Body of pancreas (tissue), 4 donors: ENCODE data around the gene ARHGEF4. TPM values are rescaled to one million over a fixed set of nuclear protein-coding genes. Genes with fewer than 3 reads are reported as not detected.
A peak's percentile ranks its signal among the peaks of the same experiment; 100 is the strongest.

Source experiments
- ATAC-seq: fragments of 150-250 bp; one replicate; pipeline ENCODE4 v1.9.1; 2016
- DNase-seq, 4 donors: peaks; one replicate each; pipeline ENCODE4 v3.0.0-alpha.2; 2019
- H3K27ac ChIP-seq, 4 donors: fragments of 200-600 bp; sonication (generic); 1 replicate in 3 of 4; 2 replicates in 1 of 4; pipeline versions ENCODE4 v1.5.1 to v1.6.1; 2016 to 2019; ENCODE audit warnings: mild to moderate bottlenecking in 1 of 4, mixed read lengths in 1 of 4, moderate library complexity in 1 of 4
- H3K27me3 ChIP-seq, 2 donors: fragments of 200-600 bp; sonication (generic); one replicate each; pipeline ENCODE4 v1.6.0; 2016; ENCODE audit warnings: mild to moderate bottlenecking in 1 of 2
- H3K36me3 ChIP-seq, 2 donors: fragments of 200-600 bp; sonication (generic); replicated peaks in 1 of 2; 2 replicates each; pipeline ENCODE4 v1.5.1; 2016; ENCODE audit warnings: low read depth in 2 of 2; ENCODE audit not compliant: insufficient read depth in 1 of 2
- H3K4me1 ChIP-seq: fragments of 200-600 bp; sonication (generic); one replicate; pipeline ENCODE4 v1.6.0; 2016
- H3K4me3 ChIP-seq, 2 donors: fragments of 200-600 bp; sonication (generic); 1 replicate in 1 of 2; 2 replicates in 1 of 2; pipeline ENCODE4 v1.5.1; 2016 to 2019
- H3K9me3 ChIP-seq, 3 donors: fragments of 200-600 bp; sonication (generic); 1 replicate in 2 of 3; 2 replicates in 1 of 3; pipeline ENCODE4 v1.5.1; 2016
- CTCF ChIP-seq, 7 experiments: fragments of 450-650 bp in 4 of 7; fragments of 200-600 bp in 3 of 7; sonication (generic) in 3 of 7; IDR thresholded peaks; one replicate each; pipeline ENCODE4 v1.5.1; 2016 to 2019; ENCODE audit warnings: antibody characterized with exemption in 7 of 7
- POLR2A ChIP-seq, 3 donors: fragments of 450-650 bp; IDR thresholded peaks; one replicate each; pipeline ENCODE4 v1.6.1; 2016; ENCODE audit warnings: antibody characterized with exemption in 3 of 3, mild to moderate bottlenecking in 2 of 3
- WGBS, 2 donors: methylation state at CpG; one replicate each; pipeline ENCODE4 v1.1.5; 2017; 5-methylcytosine and 5-hydroxymethylcytosine counted together
- intact Hi-C: fragments of 100-400 bp; cut with DNase I; formaldehyde crosslinking; loops from one replicate; pipeline ENCODE4 v1.15.1; 2023
- total RNA-seq, 2 donors: library from RNA; depleted of rRNA; stranded (reverse); fragments of >200 nt; gene quantifications; one replicate each; pipeline ENCODE4 v1.1.0, GENCODE V29; 2016

The ARHGEF4 gene
- total RNA-seq, 2 donors from 2014 or later = 28.8 to 39.9 TPM

- Histone ChIP-seq H3K4me3 (no peak overlapping the region), H3K27me3 (no peaks in the 10 kb centered on the region), H3K9me3 (no peaks in the 10 kb centered on the region), H3K36me3 (peaks cover 0 to 19% of the 10 kb centered on the region in 2 donors), H3K4me1 (peaks cover 22% of the 10 kb centered on the region), H3K27ac (peak overlapping the region in 1 of 4 donors; percentile 23)
- no peak for ATAC-seq
- 68 to 75% methylated on average over 2 of the region's 2 CpGs for WGBS, 2 donors
- DNase-seq = no peak
- TF ChIP-seq POLR2A (IDR thresholded peaks at IDR 0.05) (no peak), CTCF (IDR thresholded peaks at IDR 0.05) (no peak)
- intact Hi-C loops = no loop called here
Measured at GRCh38 chr2:131085646-131086045, 248.9 kb downstream of the ARHGEF4 start.

GRCh38 chr2:131092458-131093005 is 255.8 kb downstream of the ARHGEF4 start:
- Histone ChIP-seq H3K9me3 (no peaks in the 10 kb centered on the region), H3K36me3 (peaks cover 0 to 6% of the 10 kb centered on the region in 2 donors), H3K27ac (peak overlapping the region; percentile 92 to 99 (median 98)), H3K27me3 (no peaks in the 10 kb centered on the region), H3K4me1 (peaks cover 26% of the 10 kb centered on the region), H3K4me3 (peak overlapping the region; percentile 56 to 61)
- intact Hi-C loops = no loop called here
- WGBS, 2 donors = 0 to 1% methylated on average over 10 to 26 of the region's 26 CpGs
- TF ChIP-seq CTCF (IDR thresholded peaks at IDR 0.05) = no peak
- no peak for TF ChIP-seq POLR2A (IDR thresholded peaks at IDR 0.05)
- ATAC-seq = no peak
- DNase-seq = no peak

- DNase-seq = peak; percentile 86 to 89 (median 89)
Measured at GRCh38 chr2:131093006-131093695, 256.4 kb downstream of the ARHGEF4 start, which contains the start of gene FAM168B. Gene FAM168B, minus strand, starts transcription at chr2:131093460. Its CDS starts 10,814 bp downstream, at chr2:131082646.

GRCh38 chr2:131093696-131094462 is 257.2 kb downstream of the ARHGEF4 start:
- ATAC-seq (peak; percentile 72), DNase-seq (peak in 2 of 4 donors; percentile 27 to 83)
- peak in 1 of 3 donors; percentile 76 for TF ChIP-seq POLR2A (IDR thresholded peaks at IDR 0.05)
- no peak for TF ChIP-seq CTCF (IDR thresholded peaks at IDR 0.05)
- H3K27ac ChIP-seq = peak overlapping the region; percentile 92 to 99 (median 98)
- WGBS, 2 donors = 3 to 4% methylated on average over 25 to 37 of the region's 37 CpGs
- peak overlapping the region; percentile 42 to 83 for H3K4me3 ChIP-seq
- no peaks in the 10 kb centered on the region for H3K27me3 ChIP-seq
- H3K9me3 ChIP-seq = no peaks in the 10 kb centered on the region
- intact Hi-C loops = no loop called here
- H3K36me3 ChIP-seq = no peaks in the 10 kb centered on the region
- H3K4me1 ChIP-seq = peaks cover 26% of the 10 kb centered on the region

More at GRCh38 chr2:131093006-131093695, 256.4 kb downstream of the ARHGEF4 start, which contains the start of gene FAM168B:
- TF ChIP-seq POLR2A (IDR thresholded peaks at IDR 0.05) (peak in 2 of 3 donors; percentile 74 to 96), CTCF (IDR thresholded peaks at IDR 0.05) (peak in 2 of 7 experiments; percentile 2 to 4)
- ATAC-seq = peak; percentile 96
- intact Hi-C loops = no loop called here
- peak within 1 kb of the TSS; percentile 92 to 99 (median 98) for H3K27ac ChIP-seq
- H3K4me1 ChIP-seq = peaks cover 26% of the 10 kb centered on the region
- H3K27me3 ChIP-seq = no peaks in the 10 kb centered on the region
- H3K36me3 ChIP-seq = peaks cover 0 to 1% of the 10 kb centered on the region in 2 donors
- H3K9me3 ChIP-seq = no peaks in the 10 kb centered on the region
- peak within 1 kb of the TSS; percentile 61 to 83 for H3K4me3 ChIP-seq
- WGBS, 2 donors = 0% methylated on average over 12 to 107 of the region's 107 CpGs
